MM.1S (cell line): ENCODE results near the gene NOG.

Source experiments
- DNase-seq: peaks from one replicate; pipeline ENCODE4 v3.0.0-alpha.2; 2015
- H2AFZ ChIP-seq: fragments of 300-600 bp; sonication (generic); 2 replicates; pipeline ENCODE4 v1.6.0; 2016; ENCODE audit warnings: antibody characterized with exemption, low read length
- H3F3A ChIP-seq: fragments of 300-600 bp; sonication (generic); 2 replicates; pipeline ENCODE4 v1.6.1; 2016; ENCODE audit warnings: mild to moderate bottlenecking, antibody characterized with exemption, low read length, moderate library complexity, mixed read lengths; ENCODE audit not compliant: insufficient read depth
- H3K27ac ChIP-seq: fragments of 300-600 bp; sonication (generic); 2 replicates; pipeline ENCODE4 v1.5.1; 2016; ENCODE audit warnings: mild to moderate bottlenecking, low read length
- H3K27me3 ChIP-seq: fragments of 300-600 bp; sonication (generic); replicated peaks from 2 replicates; pipeline ENCODE4 v1.6.0; 2016; ENCODE audit warnings: low read length; ENCODE audit not compliant: insufficient read depth
- H3K36me3 ChIP-seq: fragments of 300-600 bp; sonication (generic); replicated peaks from 2 replicates; pipeline ENCODE4 v1.6.1; 2016; ENCODE audit warnings: mild to moderate bottlenecking, low read length, mixed read lengths; ENCODE audit not compliant: insufficient read depth
- H3K4me1 ChIP-seq: fragments of 300-600 bp; sonication (generic); 2 replicates; pipeline ENCODE4 v1.6.1; 2016; ENCODE audit warnings: low read length, mixed read lengths
- H3K4me2 ChIP-seq: fragments of 300-600 bp; sonication (generic); 2 replicates; pipeline ENCODE4 v1.6.0; 2016; ENCODE audit warnings: low read depth, low read length
- H3K4me3 ChIP-seq: fragments of 300-600 bp; sonication (generic); 2 replicates; pipeline ENCODE4 v1.5.1; 2016; ENCODE audit warnings: low read length, mixed read lengths
- H3K79me2 ChIP-seq: fragments of 300-600 bp; sonication (generic); 2 replicates; pipeline ENCODE4 v1.6.1; 2016; ENCODE audit warnings: mixed run types, low read length, mixed read lengths
- H3K9ac ChIP-seq: fragments of 300-600 bp; sonication (generic); 2 replicates; pipeline ENCODE4 v1.6.1; 2016; ENCODE audit warnings: low read length, mixed read lengths
- H3K9me2 ChIP-seq: fragments of 300-600 bp; sonication (generic); replicated peaks from 2 replicates; pipeline ENCODE4 v1.6.1; 2016; ENCODE audit warnings: mild to moderate bottlenecking, low read length, mixed read lengths; ENCODE audit not compliant: insufficient read depth
- H3K9me3 ChIP-seq: fragments of 300-600 bp; sonication (generic); replicated peaks from 2 replicates; pipeline ENCODE4 v1.6.1; 2016; ENCODE audit warnings: mild to moderate bottlenecking, low read length, mixed read lengths; ENCODE audit not compliant: insufficient read depth
- H4K20me1 ChIP-seq: fragments of 300-600 bp; sonication (generic); 2 replicates; pipeline ENCODE4 v1.6.1; 2016; ENCODE audit warnings: mild to moderate bottlenecking, low read length, moderate library complexity, mixed read lengths; ENCODE audit not compliant: insufficient read depth
- EZH2 ChIP-seq: fragments of 300-600 bp; sonication (generic); optimal IDR thresholded peaks from 2 replicates; pipeline ENCODE3; 2017; ENCODE audit warnings: low read depth, mild to moderate bottlenecking, antibody characterized with exemption, low read length, mixed read lengths
- EZH2phosphoT487 ChIP-seq: fragments of 300-600 bp; sonication (generic); IDR thresholded peaks from 2 replicates; pipeline ENCODE4 v1.6.1; 2018; ENCODE audit warnings: antibody characterized with exemption, low read length
- TF ChIP-seq, protein P1 (sequence below): fragments of 300-600 bp; sonication (generic); IDR thresholded peaks from 2 replicates; pipeline ENCODE4 v1.5.1; 2016; ENCODE audit warnings: antibody characterized with exemption, low read length, mixed read lengths

Gene NOG

DNA sequence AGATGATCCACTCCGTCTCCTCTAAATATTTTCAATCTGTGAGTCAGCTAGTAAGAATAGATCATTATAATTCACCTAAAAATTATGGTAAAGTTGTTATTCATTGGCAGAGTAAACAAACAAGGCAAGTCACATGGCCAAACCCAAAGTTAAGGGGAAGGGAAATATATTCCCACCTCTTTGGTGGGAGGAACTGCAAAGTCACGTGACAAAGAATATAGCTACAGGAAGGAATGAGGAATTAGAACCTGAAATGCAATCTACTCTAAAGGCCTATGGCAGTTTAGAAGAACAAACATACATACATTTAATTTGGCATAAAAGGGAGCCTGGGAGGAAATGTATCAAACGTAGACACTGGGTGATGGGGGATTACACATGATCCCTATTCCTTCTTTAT, 48.9 kb downstream of the NOG start:
- Histone ChIP-seq H3K9me3 (no peaks in the 10 kb centered on the region), H3K4me3 (no peak overlapping the region), H3K9ac (no peak overlapping the region), H3F3A (no peaks in the 10 kb centered on the region), H4K20me1 (no peaks in the 10 kb centered on the region), H3K36me3 (no peaks in the 10 kb centered on the region), H3K4me1 (no peaks in the 10 kb centered on the region), H3K27me3 (no peaks in the 10 kb centered on the region), H3K4me2 (no peak overlapping the region), H3K27ac (no peak overlapping the region), H3K79me2 (no peaks in the 10 kb centered on the region), H2AFZ (no peak overlapping the region), H3K9me2 (no peaks in the 10 kb centered on the region)
- DNase-seq, result no peak
- no peak for TF ChIP-seq EZH2
- no peak for TF ChIP-seq EZH2phosphoT487
- TF ChIP-seq, protein P1, sequence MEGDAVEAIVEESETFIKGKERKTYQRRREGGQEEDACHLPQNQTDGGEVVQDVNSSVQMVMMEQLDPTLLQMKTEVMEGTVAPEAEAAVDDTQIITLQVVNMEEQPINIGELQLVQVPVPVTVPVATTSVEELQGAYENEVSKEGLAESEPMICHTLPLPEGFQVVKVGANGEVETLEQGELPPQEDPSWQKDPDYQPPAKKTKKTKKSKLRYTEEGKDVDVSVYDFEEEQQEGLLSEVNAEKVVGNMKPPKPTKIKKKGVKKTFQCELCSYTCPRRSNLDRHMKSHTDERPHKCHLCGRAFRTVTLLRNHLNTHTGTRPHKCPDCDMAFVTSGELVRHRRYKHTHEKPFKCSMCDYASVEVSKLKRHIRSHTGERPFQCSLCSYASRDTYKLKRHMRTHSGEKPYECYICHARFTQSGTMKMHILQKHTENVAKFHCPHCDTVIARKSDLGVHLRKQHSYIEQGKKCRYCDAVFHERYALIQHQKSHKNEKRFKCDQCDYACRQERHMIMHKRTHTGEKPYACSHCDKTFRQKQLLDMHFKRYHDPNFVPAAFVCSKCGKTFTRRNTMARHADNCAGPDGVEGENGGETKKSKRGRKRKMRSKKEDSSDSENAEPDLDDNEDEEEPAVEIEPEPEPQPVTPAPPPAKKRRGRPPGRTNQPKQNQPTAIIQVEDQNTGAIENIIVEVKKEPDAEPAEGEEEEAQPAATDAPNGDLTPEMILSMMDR, result no peak
